Measurements from ENCODE around the gene CUTA. TPM values are rescaled to one million over a fixed set of nuclear protein-coding genes. Genes with fewer than 3 reads are reported as not detected.

Gene CUTA
- polyA plus RNA-seq, 3 donors, result 226 to 254 (median 240) TPM

Other genes starting within 250 kb of the CUTA start
- 1 to 10 TPM; 4.2 to 7.3 (median 5.0) TPM for gene COL11A2, start 225.6 kb downstream of the CUTA start, polyA plus RNA-seq (ENCODE audit: insufficient read length in 3 of 3)
- gene RXRB, start 217.4 kb downstream of the CUTA start, polyA plus RNA-seq (ENCODE audit: insufficient read length in 3 of 3), result 10 to 100 TPM; 51.1 to 64.5 (median 61.0) TPM
- 100 to 1,000 TPM; 101 to 130 (median 109) TPM for gene SLC39A7, start 217.2 kb downstream of the CUTA start, polyA plus RNA-seq (ENCODE audit: insufficient read length in 3 of 3)
- gene HSD17B8, start 213.5 kb downstream of the CUTA start, polyA plus RNA-seq (ENCODE audit: insufficient read length in 3 of 3), result 10 to 100 TPM; 24.4 to 28.5 (median 28.2) TPM
- 10 to 100 TPM; 49.2 to 68.5 (median 62.5) TPM for gene RING1, start 209.6 kb downstream of the CUTA start, polyA plus RNA-seq (ENCODE audit: insufficient read length in 3 of 3)
- 10 to 100 TPM; 69.2 to 99.3 (median 74.0) TPM for gene VPS52, start 146.2 kb downstream of the CUTA start, polyA plus RNA-seq (ENCODE audit: insufficient read length in 3 of 3)
- gene RPS18, start 146.0 kb downstream of the CUTA start, polyA plus RNA-seq (ENCODE audit: insufficient read length in 3 of 3), result 1,000 to 10,000 TPM; 2,982 to 3,472 (median 3,206) TPM
- gene B3GALT4, start 141.0 kb downstream of the CUTA start, polyA plus RNA-seq (ENCODE audit: insufficient read length in 3 of 3), result 1 to 10 TPM; 2.6 to 5.1 (median 4.4) TPM
- gene WDR46, start 128.9 kb downstream of the CUTA start, polyA plus RNA-seq (ENCODE audit: insufficient read length in 3 of 3), result 10 to 100 TPM; 57.3 to 72.6 (median 66.4) TPM
- gene PFDN6, start 128.5 kb downstream of the CUTA start, polyA plus RNA-seq (ENCODE audit: insufficient read length in 3 of 3), result 10 to 100 TPM; 70.4 to 77.0 (median 76.8) TPM
- 100 to 1,000 TPM; 103 to 134 (median 113) TPM for gene RGL2, start 119.2 kb downstream of the CUTA start, polyA plus RNA-seq (ENCODE audit: insufficient read length in 3 of 3)
- 10 to 100 TPM; 33.7 to 47.7 (median 34.5) TPM for gene TAPBP, start 104.0 kb downstream of the CUTA start, polyA plus RNA-seq (ENCODE audit: insufficient read length in 3 of 3)
- 10 to 100 TPM; 19.8 to 28.3 (median 23.2) TPM for gene ZBTB22, start 100.4 kb downstream of the CUTA start, polyA plus RNA-seq (ENCODE audit: insufficient read length in 3 of 3)
- gene DAXX, start 95.1 kb downstream of the CUTA start, polyA plus RNA-seq (ENCODE audit: insufficient read length in 3 of 3), result 10 to 100 TPM; 46.9 to 63.6 (median 61.5) TPM
- 10 to 100 TPM; 37.0 to 50.3 (median 46.5) TPM for gene KIFC1, start 26.3 kb downstream of the CUTA start, polyA plus RNA-seq (ENCODE audit: insufficient read length in 3 of 3)
- gene PHF1, start 7.1 kb downstream of the CUTA start, polyA plus RNA-seq (ENCODE audit: insufficient read length in 3 of 3), result 10 to 100 TPM; 57.8 to 82.8 (median 68.8) TPM
- gene SYNGAP1, start 2.0 kb upstream of the CUTA start, polyA plus RNA-seq (ENCODE audit: insufficient read length in 3 of 3), result 10 to 100 TPM; 32.6 to 51.5 (median 33.5) TPM
- gene ZBTB9, start 36.5 kb upstream of the CUTA start, polyA plus RNA-seq (ENCODE audit: insufficient read length in 3 of 3), result 10 to 100 TPM; 13.4 to 17.7 (median 15.5) TPM
- gene BAK1, start 162.2 kb upstream of the CUTA start, polyA plus RNA-seq (ENCODE audit: insufficient read length in 3 of 3), result 10 to 100 TPM; 21.0 to 24.1 (median 21.7) TPM
- 10 to 100 TPM in 1 of 3 donors, 1 to 10 TPM in 2; 7.2 to 12.4 (median 8.6) TPM for gene ITPR3, start 203.2 kb upstream of the CUTA start, polyA plus RNA-seq (ENCODE audit: insufficient read length in 3 of 3)

All from renal cortex interstitium (tissue), 3 donors.